Stimulated activated CD4-positive, alpha-beta T cell treated with anti-CD3 and anti-CD28 coated beads, TNF-alpha, amount 100 ng/mL, for 48 hours (primary cell): Measurements from ENCODE around the gene INTS3.
"Not testable (repeated sequence)": the region's sequence is repeated elsewhere in the genome, so short reads cannot be mapped to it uniquely, and the experiment has no call there.

Source experiments
- DNase-seq, 3 donors: peaks; one replicate each; pipeline ENCODE4 v3.0.0-alpha.2; 2020; ENCODE audit warnings: low read depth in 3 of 3

The INTS3 gene

DNA sequence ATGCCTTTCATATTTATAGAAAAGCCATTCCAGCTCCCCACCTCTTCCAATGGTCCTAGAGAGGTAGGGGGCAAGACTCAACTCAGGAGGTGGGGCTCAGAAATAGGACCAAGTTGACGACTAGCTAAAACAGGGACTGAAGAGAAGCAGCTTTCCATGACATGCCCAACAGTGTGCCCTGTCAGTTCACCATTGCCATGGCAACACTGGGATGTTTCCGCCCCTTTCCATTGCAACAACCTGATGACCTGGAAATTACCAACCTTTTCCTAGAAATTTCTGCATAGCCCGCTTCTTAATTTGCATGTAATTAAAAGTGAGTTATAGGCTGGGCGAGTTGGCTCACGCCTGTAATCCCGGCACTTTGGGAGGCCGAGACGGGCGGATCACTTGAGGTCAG is 22.4 kb upstream of the INTS3 start:
- no peak for DNase-seq

DNA sequence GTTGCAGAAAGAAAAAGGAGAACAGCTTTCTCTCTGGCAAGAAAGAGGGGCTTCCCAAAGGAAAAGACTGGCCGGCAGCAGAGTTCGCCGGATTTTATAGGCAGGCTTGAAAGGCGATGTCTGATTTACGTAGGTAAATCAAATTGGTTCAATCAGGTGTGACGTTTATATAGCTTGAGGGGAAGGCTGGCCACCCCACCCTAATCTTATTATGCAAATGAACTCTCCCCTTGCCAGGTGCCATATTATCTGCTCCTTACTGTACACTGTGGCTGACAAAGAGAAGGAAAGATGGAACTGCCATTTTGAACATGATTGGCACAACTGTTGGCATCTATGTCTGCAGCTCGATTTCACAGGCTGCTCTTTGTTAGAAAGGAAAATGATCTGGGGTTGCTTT is 16.8 kb upstream of the INTS3 start:
- no peak for DNase-seq

DNA sequence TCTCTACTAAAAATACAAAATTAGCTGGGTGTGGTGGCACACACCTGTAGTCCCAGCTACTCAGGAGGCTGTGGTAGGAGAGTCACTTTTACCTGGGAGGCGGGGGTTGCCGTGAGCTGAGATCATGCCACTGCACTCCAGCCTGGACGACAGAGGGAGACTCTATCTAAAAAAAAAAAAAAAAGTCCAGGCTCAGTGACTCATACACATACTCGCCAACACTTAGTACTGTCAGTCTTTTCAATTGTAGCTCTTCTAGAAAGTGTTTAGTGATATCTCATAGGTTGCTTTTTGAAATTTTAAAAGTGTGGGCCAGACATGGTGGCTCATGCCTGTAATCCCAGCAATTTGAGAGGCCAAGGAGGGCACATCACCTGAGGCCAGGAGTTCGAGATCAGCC is 11.6 kb upstream of the INTS3 start:
- not testable (repeated sequence) for DNase-seq

DNA sequence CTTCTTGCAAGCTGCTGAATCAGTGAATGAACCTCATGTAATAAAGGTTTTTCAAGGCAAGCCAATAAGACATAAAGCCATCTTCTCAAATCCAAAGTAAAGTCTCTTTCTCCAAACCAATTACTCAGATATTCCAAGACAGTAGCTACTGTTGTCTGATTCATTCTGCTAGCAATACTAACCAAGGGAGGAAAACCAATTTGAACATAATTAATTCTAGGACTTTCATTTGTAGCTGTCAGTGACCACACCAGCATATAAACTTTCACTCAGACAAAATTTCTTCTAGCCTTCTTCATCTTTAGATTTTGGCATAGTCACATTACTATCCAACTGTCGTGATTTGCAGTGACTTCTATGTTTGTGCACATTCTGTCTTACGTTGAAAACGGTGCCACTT is 10.5 kb upstream of the INTS3 start:
- DNase-seq, result no peak

DNA sequence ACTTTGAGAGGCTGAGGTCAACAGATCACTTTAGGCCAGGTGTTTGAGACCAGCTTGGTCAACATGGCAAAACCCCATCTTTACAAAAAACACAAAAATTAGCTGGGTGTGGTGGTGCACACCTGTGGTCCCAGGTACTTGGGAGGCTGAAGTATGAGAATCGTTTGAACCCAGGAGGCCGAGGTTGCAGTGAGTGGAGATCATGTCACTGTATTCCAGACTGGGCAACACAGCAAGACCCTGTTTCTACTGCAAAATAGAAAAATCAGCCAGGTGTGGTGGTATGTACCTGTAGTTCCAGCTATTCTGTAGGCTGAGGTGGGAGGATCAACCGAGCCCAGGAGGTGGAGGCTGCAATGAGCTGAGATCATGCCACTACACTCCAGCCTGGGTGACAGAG is 4.2 kb upstream of the INTS3 start:
- DNase-seq, result no peak

DNA sequence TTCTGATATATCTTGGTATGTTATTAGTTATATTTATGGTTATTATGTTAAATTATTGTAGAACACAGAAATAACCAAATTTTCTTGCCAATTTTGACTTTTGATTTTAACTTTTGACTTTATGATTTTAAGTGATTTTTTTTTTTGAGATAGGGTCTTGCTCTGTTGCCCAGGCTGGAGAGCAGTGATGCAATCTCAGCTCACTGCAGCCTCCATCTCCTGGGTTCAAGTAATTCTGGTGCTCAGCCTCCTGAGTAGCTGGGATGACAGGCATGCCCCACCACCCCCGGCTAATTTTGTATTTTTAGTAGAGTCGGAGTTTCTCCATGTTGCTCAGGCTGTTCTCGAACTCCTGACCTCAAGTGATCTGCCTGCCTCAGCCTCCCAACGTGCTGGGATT is 3.2 kb upstream of the INTS3 start:
- DNase-seq, result not testable (repeated sequence)

DNA sequence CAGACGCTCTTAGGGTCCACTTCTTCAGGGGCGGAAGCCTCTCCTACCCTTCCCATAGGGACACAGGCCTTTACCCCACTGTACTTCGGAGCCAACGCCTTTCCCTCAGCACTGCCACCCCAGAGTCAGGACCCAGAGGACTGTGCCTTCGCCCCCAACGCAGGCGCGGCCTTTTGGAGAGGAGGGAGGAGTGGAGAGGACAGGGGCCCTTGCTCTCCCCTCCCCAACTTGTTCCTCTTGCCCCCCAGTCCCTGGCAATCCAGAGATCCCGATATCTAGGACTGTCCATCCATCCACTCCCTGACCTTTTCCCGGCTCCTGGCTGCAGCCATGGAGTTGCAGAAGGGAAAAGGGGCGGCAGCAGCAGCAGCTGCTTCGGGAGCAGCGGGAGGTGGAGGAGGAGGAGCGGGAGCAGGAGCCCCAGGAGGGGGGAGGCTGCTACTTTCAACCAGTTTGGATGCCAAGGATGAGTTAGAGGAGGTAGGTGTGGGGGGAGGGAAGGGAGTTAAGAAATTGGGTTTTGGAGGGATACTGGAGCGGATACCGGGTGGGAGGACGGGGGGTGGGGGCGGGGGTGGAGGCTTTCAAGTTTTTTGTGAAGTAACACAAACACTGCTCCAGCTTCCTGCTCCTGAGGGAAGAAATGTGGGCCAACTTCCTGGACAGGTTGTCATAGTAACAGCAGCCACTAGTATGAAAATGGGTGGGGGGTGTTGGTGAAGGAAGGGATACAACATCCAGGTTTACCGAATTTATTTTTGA is 636 bp downstream of the INTS3 start:
- DNase-seq, result no peak

DNA sequence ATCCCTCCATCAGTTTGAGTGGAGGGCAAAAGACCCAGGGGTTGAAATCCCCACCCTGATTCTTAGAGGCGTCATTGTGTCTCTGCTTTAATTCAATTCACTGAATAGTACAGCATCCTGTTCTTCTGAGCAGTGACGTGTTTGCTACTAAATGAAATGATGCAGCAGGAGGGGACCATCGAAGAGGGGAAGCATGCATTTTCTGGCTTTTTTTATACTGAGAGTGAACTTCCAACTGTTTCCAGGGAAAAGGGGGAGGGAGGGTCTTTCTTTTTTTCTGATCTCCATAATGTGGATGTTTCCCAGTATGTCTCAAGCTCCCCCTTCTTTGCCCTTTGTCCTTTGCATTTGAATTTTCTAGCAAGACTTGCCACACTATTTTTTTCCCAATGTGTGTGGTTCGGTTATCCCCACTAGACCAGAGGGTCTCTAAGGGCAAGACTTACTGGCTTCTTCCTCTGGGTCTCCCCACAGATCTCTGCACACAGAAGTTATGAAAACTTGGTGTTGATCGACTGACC is 2.7 kb downstream of the INTS3 start:
- no peak for DNase-seq

DNA sequence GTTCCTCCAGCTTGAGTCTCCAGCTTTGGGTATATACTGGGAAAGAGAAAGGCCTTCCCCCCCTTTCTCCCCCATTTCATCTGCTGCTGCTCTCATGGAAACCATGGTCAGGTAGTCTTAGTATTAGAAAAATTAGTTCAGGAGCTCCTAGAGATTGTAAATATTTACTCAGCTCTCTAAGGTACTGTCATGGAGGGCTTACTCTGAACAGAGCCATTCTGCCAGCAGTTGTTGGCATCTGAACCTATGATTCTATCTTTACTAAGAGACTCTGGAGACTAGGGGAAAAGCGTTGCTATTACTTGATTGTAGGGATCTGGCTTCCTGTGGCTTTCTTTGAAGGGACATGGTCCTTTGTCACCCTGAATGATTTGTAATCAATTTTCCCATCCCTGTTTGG is 6.1 kb downstream of the INTS3 start:
- no peak for DNase-seq

DNA sequence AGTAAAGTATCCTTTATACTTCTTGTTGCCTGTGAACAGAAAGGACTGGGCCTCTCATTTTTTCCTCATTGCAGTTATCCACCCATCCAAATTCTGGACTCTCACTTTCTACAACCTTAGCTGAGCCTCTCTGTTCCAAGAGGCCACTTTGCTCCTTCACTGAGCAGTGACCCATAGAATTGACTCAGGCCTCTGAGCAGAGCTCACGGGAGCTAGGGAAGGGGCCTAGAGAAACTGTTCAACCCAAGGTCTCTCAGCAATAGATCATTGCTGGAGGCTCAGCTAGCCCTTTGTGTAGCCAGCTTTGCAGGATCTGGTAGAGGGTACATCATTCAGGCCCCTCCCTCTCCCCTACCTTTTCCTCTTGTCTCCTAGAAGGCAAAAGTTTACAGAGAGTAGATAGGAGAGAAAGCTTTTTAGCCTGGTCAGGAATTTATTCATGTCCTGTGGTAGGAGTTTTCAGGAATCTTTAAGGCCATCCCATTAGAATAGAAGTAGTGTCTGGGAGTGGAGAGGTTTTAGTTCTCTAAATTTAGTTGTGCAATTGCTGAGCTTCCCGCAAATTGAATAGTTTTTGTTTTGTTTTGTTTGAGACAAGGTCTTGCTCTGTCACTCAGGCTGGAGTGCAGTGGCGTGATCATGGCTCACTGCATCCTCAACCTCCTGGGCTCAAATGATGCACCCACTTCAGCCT is 6.7 kb downstream of the INTS3 start:
- no peak for DNase-seq

DNA sequence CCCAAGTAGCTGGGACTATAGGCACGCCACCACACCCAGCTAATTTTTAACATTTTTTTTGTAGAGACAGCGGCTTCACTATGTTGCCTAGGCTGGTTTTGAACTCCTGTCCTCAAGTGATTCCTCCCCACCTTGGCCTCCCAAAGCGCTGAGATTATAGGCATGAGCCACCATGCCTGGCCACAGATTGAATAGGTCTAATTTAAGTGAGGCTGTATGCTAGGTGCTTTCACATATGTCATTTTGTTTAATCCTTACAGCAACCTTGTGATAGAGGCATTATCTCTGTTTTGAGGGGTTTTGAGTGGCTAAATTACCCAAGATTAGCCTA is 7.2 kb downstream of the INTS3 start:
- no peak for DNase-seq

DNA sequence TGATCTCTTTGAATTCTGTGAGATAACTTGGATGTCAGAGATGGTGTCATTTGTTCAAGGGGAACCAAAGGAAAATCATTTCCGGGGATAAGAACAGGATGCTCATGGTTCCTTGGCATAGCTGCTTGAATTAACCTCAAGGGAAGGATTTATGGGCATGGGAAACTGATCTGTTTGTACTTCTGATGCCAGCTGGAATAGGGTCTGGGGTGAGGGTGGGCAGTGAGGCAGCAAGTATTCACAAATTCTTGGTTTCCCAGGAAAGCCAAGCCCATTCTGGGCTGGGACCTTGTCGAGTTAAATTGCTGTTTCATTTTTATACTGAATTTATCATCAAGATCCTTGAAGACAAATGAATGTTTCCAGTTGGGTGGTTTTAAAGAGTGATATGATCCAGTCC is 14.1 kb downstream of the INTS3 start:
- DNase-seq, result no peak

DNA sequence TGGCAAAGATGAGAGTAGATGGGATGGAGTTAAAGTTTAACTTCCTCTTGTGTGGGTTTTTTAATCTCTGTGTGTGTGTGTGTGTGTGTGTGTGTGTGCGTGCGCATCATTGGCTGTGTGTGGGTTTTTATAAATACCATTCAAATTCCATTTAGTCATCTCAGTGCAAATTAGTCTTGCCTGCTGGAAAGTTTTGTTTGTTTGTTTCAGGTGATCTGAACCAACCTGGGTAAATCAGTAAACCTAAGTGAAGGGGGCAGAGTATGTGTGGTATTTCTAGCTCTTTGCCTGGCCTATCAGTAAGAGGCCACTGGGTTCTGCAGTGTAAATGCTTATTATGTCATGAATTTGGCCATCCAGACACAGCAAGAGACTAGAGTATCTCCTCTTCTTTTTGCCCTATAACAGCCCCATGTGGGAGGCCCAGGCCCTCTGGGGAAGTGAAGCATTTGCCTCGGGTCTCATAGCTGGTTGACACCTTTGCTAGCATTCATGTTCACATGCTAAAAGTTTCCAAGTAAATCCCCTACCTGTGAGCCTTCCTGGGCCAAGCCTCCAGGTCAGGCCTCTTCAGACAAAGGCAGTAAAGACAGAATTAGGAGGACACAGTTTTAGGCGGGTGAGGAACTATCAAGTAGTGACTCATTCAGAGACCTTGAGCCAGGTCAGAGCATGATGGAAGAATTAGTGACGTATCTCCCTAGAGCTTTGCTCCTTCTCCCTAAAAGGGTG is 14.7 kb downstream of the INTS3 start:
- no peak for DNase-seq

DNA sequence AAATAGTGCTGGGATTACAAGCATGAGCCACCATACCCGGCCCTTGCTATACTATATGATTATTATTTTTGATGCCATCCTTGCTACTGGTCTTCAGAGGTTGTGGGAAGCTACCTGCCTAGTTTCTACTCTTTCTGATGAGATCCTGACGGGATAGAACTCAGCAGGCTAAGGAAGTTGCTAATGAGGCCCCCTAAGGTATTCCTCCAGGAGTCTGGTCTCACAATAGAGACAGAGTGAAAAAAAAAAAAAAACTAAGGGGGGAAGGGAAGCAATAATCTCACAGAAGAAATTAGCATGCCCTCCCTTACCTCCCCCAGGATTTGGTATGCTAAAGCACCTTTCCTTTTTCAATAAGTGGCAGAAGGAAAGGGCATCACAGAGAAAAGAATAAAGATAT is 17.6 kb downstream of the INTS3 start:
- DNase-seq, result no peak

DNA sequence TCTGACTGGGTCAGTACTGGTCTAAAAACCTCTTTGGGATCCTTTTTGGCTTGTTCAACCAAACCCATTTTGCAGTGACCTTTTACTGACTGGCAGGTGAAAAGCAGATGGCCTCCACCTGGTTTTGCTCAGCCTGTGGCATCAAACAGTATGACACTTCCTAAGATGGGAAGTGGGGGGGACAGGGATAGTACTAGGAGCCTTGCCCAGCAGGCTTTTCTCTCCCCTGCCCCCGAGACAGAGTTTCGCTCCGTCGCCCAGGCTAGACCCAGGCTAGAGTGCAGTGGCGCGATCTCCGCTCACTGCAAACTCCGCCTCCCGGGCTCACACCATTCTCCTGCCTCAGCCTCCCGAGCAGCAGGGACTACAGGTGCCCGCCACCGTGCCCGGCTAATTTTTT is 18.3 kb downstream of the INTS3 start:
- DNase-seq, result no peak

DNA sequence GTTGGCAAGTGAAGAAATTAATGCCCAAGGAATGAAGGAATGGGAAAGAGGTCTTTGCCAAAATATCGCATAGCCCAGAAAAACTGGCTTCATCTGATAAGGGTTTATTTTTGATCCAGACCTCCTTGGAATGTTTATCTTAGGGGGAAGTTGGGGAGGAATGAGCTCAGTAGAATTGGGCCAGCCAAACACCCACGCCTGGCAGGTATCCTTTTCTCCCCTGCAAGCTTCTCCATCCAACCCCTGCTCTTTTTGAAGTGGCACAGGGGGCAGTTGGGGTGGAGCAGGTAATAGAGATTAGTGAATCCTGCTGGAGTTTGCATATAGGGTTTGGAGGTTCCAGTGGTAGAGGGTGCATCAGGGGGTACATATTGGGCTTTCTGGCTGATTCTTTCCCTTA is 21.1 kb downstream of the INTS3 start:
- no peak for DNase-seq

DNA sequence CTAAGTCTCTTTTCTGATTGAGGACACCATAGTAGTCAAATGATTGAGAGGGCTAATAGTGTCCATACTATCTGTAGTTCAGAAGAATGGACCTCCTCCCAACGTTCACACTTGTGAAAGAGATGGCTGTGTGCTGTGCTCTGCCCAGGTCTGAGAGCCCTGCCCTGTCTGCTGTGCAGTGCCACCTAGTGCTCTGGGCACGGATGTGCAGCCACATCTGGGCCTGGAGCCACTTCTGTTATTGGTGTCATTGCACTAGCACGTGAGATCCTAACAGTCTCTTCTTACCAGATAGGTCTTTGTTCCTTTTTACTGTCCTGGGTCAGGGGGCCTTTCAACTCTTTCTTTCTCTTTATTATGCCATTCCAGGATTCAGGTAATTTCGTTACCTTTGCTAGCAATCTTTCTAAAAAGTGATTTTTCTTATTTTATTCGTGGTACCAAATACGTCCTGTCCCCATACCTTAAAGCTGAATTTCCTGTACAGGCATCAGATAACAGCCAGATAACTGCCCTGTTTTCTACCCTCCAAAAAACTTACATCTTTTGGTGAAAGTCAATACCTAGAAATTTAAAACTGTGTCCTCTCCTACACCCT is 21.7 kb downstream of the INTS3 start:
- peak; percentile 57 to 67 (median 67) for DNase-seq

DNA sequence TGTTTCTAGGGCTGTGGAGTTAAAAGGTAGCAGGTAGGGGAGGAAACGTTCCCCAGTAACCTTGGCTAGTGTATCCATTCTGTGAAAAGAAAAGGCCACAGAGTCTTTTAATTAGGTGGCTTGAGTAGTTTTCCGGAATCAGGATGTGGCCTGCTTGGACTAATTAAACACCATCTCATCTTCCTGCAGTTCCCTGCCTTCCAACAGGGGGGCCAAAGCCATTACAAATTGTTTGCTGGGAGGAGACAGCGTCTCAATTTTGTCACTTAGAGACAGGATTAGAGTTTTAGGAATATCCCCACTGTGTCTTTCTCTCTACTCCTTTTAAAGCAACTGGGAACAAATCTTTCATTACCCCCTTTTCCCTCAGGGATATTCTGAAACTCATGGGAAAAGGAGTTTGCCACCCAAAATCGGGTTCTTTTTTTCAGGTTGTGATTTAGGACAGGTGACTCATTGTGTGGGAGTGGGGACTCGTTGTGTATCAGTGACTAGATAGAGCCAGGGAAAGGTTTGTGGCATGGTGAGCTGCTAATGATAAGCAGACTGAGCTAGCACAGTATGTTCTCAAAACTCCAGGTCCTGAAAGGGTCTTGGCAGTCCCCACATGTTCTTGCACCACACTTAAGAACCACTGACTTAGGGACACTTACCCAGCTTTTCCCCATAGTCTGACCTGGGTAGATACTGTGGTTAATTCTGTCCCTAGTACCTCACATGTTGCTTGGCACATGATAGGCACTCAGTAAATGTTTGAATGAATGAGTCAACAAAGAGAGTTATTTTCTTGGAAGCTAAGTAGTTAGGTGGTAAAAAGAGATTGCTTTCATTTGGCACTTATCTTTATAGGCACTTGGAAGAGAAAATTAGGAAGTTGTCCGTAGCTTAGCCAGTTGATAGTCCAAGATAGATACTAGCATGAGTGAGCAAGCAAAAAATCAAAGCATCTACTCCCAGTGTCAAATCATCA is 22.5 kb downstream of the INTS3 start:
- no peak for DNase-seq

DNA sequence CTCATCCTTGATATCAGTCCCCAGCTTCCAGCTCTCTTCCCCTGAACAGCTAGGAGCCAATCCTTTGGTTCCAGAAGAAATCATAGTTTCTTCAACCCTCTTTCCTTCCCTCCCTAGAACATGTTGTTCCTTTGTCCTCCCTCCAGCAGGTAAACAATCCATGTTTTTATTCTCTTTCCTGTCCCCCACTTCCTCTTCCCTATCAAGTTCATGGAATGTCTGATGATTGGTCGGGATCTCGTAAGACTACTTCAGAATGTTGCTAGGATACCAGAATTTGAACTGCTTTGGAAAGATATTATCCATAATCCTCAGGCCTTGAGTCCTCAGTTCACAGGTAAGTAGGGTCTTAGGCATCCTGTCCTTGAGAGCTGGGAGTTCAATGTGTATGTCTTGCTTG is 24.2 kb downstream of the INTS3 start:
- DNase-seq, result no peak

DNA sequence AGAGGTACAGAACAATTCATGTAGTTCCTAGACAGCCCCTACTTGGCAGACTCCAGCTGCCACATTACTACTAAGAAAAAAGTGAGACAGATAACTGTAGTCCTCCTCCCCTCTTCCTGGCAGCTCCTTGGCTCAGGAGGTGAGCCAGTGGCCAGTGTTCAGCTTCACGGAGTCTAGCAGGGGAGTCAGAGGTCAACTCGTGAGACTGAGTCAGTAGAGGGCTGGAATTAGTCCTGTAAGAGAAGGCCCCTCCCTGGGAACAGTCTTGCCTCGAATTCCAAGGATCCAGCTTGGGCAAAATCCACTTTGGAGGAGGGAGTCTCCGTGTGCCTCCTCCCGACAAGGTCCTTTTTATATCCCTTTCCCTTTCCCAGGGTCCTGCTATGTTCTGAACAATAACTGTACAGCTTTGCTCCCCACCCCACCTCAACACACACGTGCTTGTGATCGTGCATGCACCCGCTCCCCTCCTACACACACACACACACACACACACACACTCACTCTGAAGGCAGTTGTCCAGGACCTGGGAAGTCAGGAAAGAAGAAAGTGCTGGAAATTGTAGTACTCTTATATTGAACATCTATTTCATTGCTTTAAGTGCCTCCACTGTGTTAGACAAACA is 24.8 kb downstream of the INTS3 start:
- no peak for DNase-seq

DNA sequence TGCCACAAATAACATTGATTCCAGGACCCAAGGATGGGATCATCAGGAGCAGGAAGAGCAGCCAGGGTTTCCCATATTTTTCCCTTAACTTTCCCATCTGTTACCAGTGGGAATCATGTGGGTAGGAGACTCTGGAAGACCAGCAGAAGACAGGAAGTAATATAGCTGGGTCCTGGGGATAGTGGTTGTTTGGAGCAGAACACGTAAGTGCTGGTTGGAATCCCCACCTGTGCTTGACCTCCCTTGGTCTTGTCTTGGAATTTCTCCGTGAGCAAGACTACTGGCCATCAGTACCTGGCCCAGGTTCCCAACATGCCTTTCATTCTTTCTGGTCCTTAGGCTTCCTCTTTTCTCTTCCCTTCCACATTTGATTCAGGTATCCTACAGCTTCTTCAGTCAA is 26.4 kb downstream of the INTS3 start:
- no peak for DNase-seq
